Stimulated activated CD8-positive, alpha-beta memory T cell treated with anti-CD3 and anti-CD28 coated beads, Interleukin-4, amount 100 ng/mL, for 24 hours (primary cell): ENCODE data around the gene R3HCC1L.

Experiments
- DNase-seq: peaks from one replicate; pipeline ENCODE4 v3.0.0-alpha.2; 2020; ENCODE audit warnings: low read depth

Gene R3HCC1L

GRCh38 chr10:98134431-98135221 is at the start of gene R3HCC1L:
R3HCC1L (plus strand) TSS chr10:98134657; CDS start chr10:98208115, 73,458 bp downstream.
- peak; percentile 90 for DNase-seq

DNA sequence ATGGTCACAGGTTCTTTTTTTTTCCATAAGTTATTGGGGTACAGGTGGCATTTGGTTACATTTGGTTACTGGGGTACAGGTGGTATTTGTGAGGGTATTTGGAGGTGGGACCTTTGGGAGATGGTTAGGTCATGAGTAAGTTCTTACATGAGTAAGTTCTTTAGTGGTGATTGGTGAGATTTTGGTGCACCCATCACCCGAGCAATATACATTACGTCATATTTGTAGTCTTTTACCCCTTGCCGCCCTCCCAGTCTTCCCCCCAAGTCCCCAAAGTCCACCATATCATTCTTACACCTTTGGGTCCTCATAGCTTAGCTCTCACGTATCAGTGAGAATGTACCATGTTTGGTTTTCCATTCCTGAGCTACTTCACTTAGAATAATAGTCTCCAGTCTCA is 49.2 kb upstream of the R3HCC1L start:
- no peak for DNase-seq

- no peak for DNase-seq
These were observed 47.4 kb upstream of the R3HCC1L start for GRCh38 chr10:98086837-98087708.

GRCh38 chr10:98088186-98088971 is 46.1 kb upstream of the R3HCC1L start:
- no peak for DNase-seq

DNA sequence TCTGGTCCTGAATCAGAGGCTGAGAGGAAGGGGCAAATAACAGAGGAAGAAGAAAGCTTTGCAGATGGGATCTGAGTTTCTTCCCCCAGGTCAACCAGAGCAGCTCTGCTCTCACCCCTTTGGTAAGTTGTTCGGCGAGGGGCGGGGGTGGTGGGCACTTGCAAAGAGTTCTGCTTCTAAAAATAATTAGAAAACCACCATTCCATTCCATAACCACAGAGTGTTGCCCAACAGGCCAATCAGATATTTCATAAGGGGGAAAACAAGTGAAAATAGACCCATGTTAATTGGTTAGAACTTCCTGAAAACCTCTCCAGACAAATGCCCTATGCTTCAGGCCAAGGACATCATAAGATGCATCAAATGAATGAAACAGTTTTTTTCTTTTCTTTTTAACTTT is 43.6 kb upstream of the R3HCC1L start:
- no peak for DNase-seq

GRCh38 chr10:98096316-98096715 is 38.1 kb upstream of the R3HCC1L start:
- DNase-seq, result no peak

GRCh38 chr10:98096731-98097130 is 37.7 kb upstream of the R3HCC1L start:
- DNase-seq, result no peak

GRCh38 chr10:98097175-98097574 is 37.3 kb upstream of the R3HCC1L start:
- DNase-seq, result no peak

- DNase-seq, result no peak
These were observed 36.8 kb upstream of the R3HCC1L start for GRCh38 chr10:98097616-98098015.

DNA sequence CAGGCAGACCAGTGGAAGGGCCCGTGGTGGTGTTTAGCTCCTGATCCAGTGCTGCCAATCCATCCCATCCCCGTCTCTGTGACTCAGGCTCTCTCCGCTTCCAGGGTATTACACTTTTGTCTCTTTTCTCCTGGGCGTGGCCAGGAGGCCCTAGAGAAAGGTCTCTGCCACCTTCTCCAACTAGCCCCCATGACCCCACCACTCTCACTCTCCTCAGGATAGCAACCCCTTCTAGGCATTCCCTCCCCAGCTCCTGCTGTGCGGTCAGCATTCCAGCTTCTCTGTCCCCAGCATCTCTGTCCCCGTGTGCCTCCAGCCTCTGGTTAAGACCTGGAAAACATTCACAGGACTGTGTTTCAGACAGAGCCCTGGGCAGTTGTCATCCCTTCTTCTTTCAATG is 36.2 kb upstream of the R3HCC1L start:
- no peak for DNase-seq

GRCh38 chr10:98100476-98100875 is 34.0 kb upstream of the R3HCC1L start:
- no peak for DNase-seq

DNA sequence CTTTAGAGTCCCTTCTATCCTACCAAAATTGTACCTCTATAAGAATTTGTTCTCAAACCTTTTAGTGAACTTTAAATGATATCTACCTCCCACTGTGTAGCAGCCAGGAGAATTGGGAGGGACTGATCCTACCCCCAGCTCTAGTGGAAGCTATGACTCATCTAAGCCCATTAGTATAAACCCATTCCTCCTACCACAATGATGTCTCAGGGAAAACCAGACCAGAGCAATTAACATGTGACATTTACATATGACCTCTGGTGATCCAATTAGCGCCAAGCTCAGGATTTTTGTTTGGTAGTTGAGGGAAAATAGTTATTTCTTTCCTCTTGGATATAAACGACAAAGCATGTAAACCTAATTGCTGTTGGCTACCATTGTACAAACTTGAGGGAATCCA is 33.1 kb upstream of the R3HCC1L start:
- DNase-seq, result no peak

DNA sequence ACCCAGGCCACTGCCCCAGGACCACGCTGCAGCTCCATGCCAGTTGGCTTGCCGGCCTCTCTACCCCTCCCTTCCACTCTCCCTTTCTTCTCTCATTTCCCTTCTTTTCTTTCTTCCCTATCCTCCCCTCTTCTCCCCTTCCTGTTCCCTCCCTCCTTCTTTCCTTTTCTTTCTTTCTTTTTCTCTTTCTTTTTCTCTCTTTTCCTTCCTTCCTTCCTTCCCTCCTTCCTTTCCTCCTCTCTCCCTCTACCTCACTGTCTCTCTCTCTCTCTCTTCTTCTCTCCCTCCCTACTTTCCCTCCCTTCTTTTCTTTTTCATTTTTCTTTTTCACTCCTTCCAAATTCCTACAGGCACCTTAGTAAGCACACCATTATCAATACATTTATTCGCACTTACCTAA is 30.3 kb upstream of the R3HCC1L start:
- DNase-seq, result no peak

GRCh38 chr10:98106531-98106930 is 27.9 kb upstream of the R3HCC1L start:
- no peak for DNase-seq

DNA sequence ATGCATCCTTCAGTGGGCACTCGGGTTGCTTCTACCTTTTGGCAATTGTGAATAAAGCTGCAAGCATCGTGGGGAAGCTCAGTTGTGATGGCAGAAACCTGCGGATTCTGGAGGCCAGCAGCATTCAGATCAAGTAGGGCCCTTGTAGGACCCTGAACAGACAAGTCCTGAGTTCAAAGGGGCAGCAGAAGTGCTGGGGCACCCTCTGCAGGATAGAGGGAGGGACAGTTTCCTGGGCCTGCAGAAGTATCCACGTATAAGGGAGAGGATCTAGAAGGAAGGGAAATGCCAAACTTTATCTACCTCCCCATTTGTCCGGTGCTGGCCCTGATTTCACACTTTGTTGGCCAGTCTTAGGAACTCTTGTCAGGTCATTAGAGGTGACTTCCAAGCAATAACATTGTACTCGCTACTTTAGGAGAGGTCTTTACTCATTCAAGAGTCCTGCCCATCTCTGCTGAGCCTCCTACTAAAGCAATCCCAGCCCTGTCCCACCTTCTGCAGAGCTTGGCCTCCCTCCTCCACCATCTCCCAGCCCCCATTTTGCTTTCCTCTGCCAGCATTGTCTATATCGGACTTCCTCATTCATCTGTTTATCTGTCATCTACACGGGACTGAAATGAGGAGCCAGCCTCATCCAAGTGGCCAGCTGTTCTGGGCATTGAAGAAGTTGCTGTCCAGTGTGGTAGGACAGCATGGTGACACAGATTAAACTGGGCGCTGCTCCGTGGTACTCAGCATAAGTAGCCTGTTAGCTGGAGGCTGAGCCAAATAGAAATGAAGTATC is 26.6 kb upstream of the R3HCC1L start:
- no peak for DNase-seq

- no peak for DNase-seq
These were observed 24.1 kb upstream of the R3HCC1L start for GRCh38 chr10:98110356-98110755.

DNA sequence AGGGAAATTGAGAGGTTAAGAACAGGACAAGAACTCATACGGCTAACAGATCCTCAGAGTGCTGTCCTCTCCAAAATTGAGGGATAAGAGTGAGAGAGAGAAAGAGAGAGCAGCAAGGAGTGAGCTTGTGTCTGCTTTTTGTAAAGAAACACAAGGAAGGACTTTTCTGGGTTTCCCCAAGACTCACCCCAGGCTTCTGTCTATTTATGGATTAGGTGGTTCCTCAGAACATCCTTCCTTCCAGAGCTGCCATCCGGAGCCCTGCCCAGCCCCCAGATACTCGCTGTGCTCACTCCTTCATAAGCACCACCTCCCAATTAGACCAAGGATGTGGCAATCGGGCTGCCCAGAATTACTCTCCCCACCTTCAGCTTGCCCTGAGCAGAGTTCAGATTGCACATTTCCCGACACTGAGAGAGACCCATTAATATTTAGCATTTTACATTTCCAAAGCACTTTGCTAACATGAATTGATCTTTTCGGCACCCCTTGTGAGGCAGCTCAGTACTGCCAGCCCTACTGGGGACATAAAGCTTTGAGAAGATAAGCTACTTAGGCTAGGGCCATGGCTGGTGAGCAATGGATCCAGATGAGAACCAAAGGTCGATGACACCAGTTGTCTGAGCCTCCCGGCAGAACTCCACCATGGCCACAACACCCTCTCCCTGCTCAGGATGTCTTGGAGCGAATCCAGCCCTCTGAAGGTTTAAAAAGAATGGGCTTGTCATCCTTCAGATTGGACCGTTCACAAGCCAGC is 19.2 kb upstream of the R3HCC1L start:
- no peak for DNase-seq

- no peak for DNase-seq
These were observed 14.6 kb upstream of the R3HCC1L start for GRCh38 chr10:98119891-98120290.

DNA sequence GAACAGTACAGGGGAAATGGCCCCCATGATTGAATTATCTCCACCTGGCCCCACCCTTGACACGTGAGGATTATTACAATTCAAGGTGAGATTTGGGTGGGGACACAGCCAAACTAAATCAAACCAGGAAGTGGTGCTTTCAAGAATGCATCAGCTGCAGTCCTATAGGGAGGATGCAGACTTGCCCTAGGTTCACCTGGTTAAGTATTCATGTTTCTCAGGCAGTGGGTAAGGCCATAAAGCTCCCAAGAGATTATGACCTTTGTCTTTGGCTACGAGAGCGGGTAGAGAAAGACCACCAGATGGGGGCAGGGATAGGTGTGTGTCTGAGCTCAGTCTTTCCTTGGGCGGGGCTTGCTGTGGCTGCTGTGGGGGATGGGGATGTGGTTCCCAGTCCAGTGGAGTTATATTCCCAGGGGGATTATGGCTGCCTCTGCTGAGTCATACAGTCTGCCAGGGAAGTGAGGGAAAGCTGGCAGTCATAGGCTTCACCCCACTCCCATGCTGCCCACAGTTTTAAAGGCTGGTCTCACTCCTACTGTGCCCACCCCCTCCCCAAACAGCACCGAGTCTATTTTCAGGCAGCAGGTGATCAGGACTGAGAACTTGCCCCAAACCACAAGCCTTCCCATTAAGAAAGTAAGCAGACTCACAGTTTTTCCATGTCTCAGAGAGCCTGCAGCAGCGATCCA is 8.4 kb upstream of the R3HCC1L start:
- no peak for DNase-seq

- no peak for DNase-seq
These were observed 5.7 kb upstream of the R3HCC1L start for GRCh38 chr10:98128802-98129201.
